Tibial nerve (tissue), 4 donors: ENCODE measurements around the gene LENG8. TPM values are rescaled to one million over a fixed set of nuclear protein-coding genes. Genes with fewer than 3 reads are reported as not detected.

ENCODE experiments used
- DNase-seq, 2 donors: peaks; one replicate each; pipeline ENCODE4 v3.0.0-alpha.2; 2019; ENCODE audit warnings: low spot score in 2 of 2
- H3K27ac ChIP-seq, 4 donors: fragments of 200-600 bp; sonication (generic) in 3 of 4; one replicate each; pipeline ENCODE4 v1.5.1; 2017 to 2019; ENCODE audit warnings: mild to moderate bottlenecking in 1 of 4
- H3K27me3 ChIP-seq, 2 donors: fragments of 200-600 bp; sonication (generic) in 1 of 2; one replicate each; pipeline versions ENCODE4 v1.5.1 to v1.6.0; 2017 to 2019
- H3K36me3 ChIP-seq, 3 donors: fragments of 200-600 bp; sonication (generic); one replicate each; pipeline ENCODE4 v1.5.1; 2018 to 2019
- H3K4me1 ChIP-seq, 4 donors: fragments of 200-600 bp; sonication (generic) in 3 of 4; one replicate each; pipeline ENCODE4 v1.5.1; 2017 to 2019
- H3K4me3 ChIP-seq, 4 donors: fragments of 200-600 bp; sonication (generic) in 3 of 4; one replicate each; pipeline ENCODE4 v1.5.1; 2017 to 2019; ENCODE audit warnings: mild to moderate bottlenecking in 1 of 4, moderate library complexity in 1 of 4
- H3K9me3 ChIP-seq, 4 donors: fragments of 200-600 bp; sonication (generic) in 3 of 4; one replicate each; pipeline ENCODE4 v1.5.1; 2017 to 2019
- CTCF ChIP-seq, 5 experiments: fragments of 200-600 bp in 3 of 5; fragments of 450-650 bp in 2 of 5; sonication (generic) in 3 of 5; IDR thresholded peaks; one replicate each; pipeline ENCODE4 v1.5.1; 2016 to 2019; ENCODE audit warnings: antibody characterized with exemption in 5 of 5, mild to moderate bottlenecking in 3 of 5, moderate library complexity in 2 of 5
- EP300 ChIP-seq, 2 donors: sonication (generic); formaldehyde crosslinking; IDR thresholded peaks; one replicate each; pipeline ENCODE4 v1.6.1; 2017; ENCODE audit warnings: antibody characterized with exemption in 2 of 2, mild to moderate bottlenecking in 1 of 2
- POLR2A ChIP-seq, 2 donors: fragments of 450-650 bp; IDR thresholded peaks; one replicate each; pipeline ENCODE4 v1.6.1; 2017; ENCODE audit warnings: antibody characterized with exemption in 2 of 2, mild to moderate bottlenecking in 2 of 2, moderate library complexity in 2 of 2
- WGBS, 2 donors: methylation state at CpG; one replicate each; pipeline ENCODE4 v1.1.5; 2018; 5-methylcytosine and 5-hydroxymethylcytosine counted together
- total RNA-seq, 4 donors: library from RNA; depleted of rRNA; stranded (reverse); fragments of >200 nt; gene quantifications; one replicate each; pipeline ENCODE4 v1.1.0, GENCODE V29; 2016

Gene LENG8
- total RNA-seq, 4 donors from 2014 or later = 189 to 389 (median 285) TPM

- WGBS, 2 donors = 5% methylated on average over 28 of the region's 28 CpGs
- H3K27ac ChIP-seq = peak overlapping the region; percentile 56 to 90 (median 69)
Observed at GRCh38 chr19:54415901-54416673, 32.9 kb upstream of the LENG8 start.

GRCh38 chr19:54416695-54417491 lies 32.1 kb upstream of the LENG8 start:
- Histone ChIP-seq H3K4me1 (peaks cover 0 to 58% (median 12%) of the 10 kb centered on the region in 4 donors), H3K27ac (peak overlapping the region; percentile 56 to 90 (median 69)), H3K36me3 (no peaks in the 10 kb centered on the region), H3K9me3 (no peaks in the 10 kb centered on the region), H3K27me3 (peaks cover 0 to 60% of the 10 kb centered on the region in 2 donors), H3K4me3 (peak overlapping the region; percentile 21 to 62 (median 53))
- 24 to 26% methylated on average over 35 to 38 of the region's 44 CpGs for WGBS, 2 donors
- TF ChIP-seq POLR2A (IDR thresholded peaks at IDR 0.05) = no peak
- no peak for TF ChIP-seq EP300 (IDR thresholded peaks at IDR 0.05)
- TF ChIP-seq CTCF (IDR thresholded peaks at IDR 0.05) = no peak
- no peak for DNase-seq

More at GRCh38 chr19:54415901-54416673, 32.9 kb upstream of the LENG8 start:
- no peaks in the 10 kb centered on the region for H3K36me3 ChIP-seq
- no peak for TF ChIP-seq CTCF (IDR thresholded peaks at IDR 0.05)
- no peak for TF ChIP-seq EP300 (IDR thresholded peaks at IDR 0.05)
- no peak for TF ChIP-seq POLR2A (IDR thresholded peaks at IDR 0.05)
- no peaks in the 10 kb centered on the region for H3K9me3 ChIP-seq
- peak overlapping the region; percentile 21 to 62 (median 53) for H3K4me3 ChIP-seq
- no peak for DNase-seq
- peaks cover 0 to 54% of the 10 kb centered on the region in 2 donors for H3K27me3 ChIP-seq
- H3K4me1 ChIP-seq = peaks cover 0 to 49% (median 8%) of the 10 kb centered on the region in 4 donors

- no peaks in the 10 kb centered on the region for H3K9me3 ChIP-seq
- peak overlapping the region in 1 of 4 donors; percentile 4 for H3K4me3 ChIP-seq
- peaks cover 0 to 64% (median 12%) of the 10 kb centered on the region in 4 donors for H3K4me1 ChIP-seq
- no peak for DNase-seq
- peaks cover 0 to 57% of the 10 kb centered on the region in 2 donors for H3K27me3 ChIP-seq
- no peaks in the 10 kb centered on the region for H3K36me3 ChIP-seq
- TF ChIP-seq EP300 (IDR thresholded peaks at IDR 0.05) (no peak), CTCF (IDR thresholded peaks at IDR 0.05) (no peak), POLR2A (IDR thresholded peaks at IDR 0.05) (no peak)
- H3K27ac ChIP-seq = peak overlapping the region; percentile 73 to 92 (median 82)
- WGBS, 2 donors = 13 to 15% methylated on average over 25 of the region's 25 CpGs
Observed at GRCh38 chr19:54418030-54418929, 30.7 kb upstream of the LENG8 start.

GRCh38 chr19:54418930-54419800 lies 29.8 kb upstream of the LENG8 start:
- no peak overlapping the region for H3K4me3 ChIP-seq
- 60 to 70% methylated on average over 14 to 17 of the region's 26 CpGs for WGBS, 2 donors
- no peaks in the 10 kb centered on the region for H3K36me3 ChIP-seq
- TF ChIP-seq EP300 (IDR thresholded peaks at IDR 0.05) (no peak), POLR2A (IDR thresholded peaks at IDR 0.05) (no peak), CTCF (IDR thresholded peaks at IDR 0.05) (no peak)
- H3K9me3 ChIP-seq = no peaks in the 10 kb centered on the region
- no peak for DNase-seq
- H3K27ac ChIP-seq = peak overlapping the region; percentile 73 to 92 (median 82)
- peaks cover 0 to 64% (median 12%) of the 10 kb centered on the region in 4 donors for H3K4me1 ChIP-seq
- H3K27me3 ChIP-seq = peaks cover 0 to 57% of the 10 kb centered on the region in 2 donors
